ENCODE results near the gene SLC22A23. TPM values are rescaled to one million over a fixed set of nuclear protein-coding genes. Genes with fewer than 3 reads are reported as not detected.

Gene SLC22A23
- total RNA-seq, 2 experiments from 2014 or later: not detected

- TF ChIP-seq EZH2phosphoT487 (IDR thresholded peaks at IDR 0.05; ENCODE audit: borderline replicate concordance, low read depth, low read length): no peak
- no peak for TF ChIP-seq CTCF (conservative IDR thresholded peaks at IDR 0.05; ENCODE audit: low read length)
- no peak for DNase-seq (ENCODE audit: low spot score)
- POLR2A ChIA-PET: interaction anchor here (0.6 to 1.4 kb wide), 4 partner anchors 9 to 1709 kb away, joined by 3 to 4 read pairs (median 4); no protein-coding TSS in a partner anchor
- no peak overlapping the region for H2AFZ ChIP-seq (ENCODE audit: low read length)
- no peaks in the 10 kb centered on the region for H3K4me1 ChIP-seq (ENCODE audit: insufficient read depth, low read length, poor library complexity, severe bottlenecking)
- no TSS peak for BruUV-seq (replicated peaks)
- H3K36me3 ChIP-seq (ENCODE audit: insufficient read depth, low read length): no peaks in the 10 kb centered on the region
- intact Hi-C loops (cut with micrococcal nuclease; ENCODE audit: unreplicated experiment): no loop called here
- H3K4me2 ChIP-seq (ENCODE audit: low read length): peak overlapping the region; percentile 58
- H3K9me3 ChIP-seq (ENCODE audit: low read length): no peaks in the 10 kb centered on the region
- no peaks in the 10 kb centered on the region for H3K79me2 ChIP-seq (ENCODE audit: insufficient read depth, low read depth, low read length)
- no peak overlapping the region for H3K4me3 ChIP-seq (ENCODE audit: low read depth, low read length, poor library complexity, severe bottlenecking)
- CTCF ChIA-PET (ENCODE audit: unreplicated experiment): no interaction called here
- H3K27ac ChIP-seq (ENCODE audit: low read depth, low read length, poor library complexity, severe bottlenecking): no peak overlapping the region
- H4K20me1 ChIP-seq (ENCODE audit: insufficient read depth, low read length): no peaks in the 10 kb centered on the region; the same call in 1 of the 2 replicates
- H3K9me2 ChIP-seq (ENCODE audit: insufficient read depth, low read length): no peaks in the 10 kb centered on the region
These were observed 1.1 kb upstream of the SLC22A23 start for GRCh38 chr6:3457710-3458602.

GRCh38 chr6:3456395-3456897, 404 bp downstream of the SLC22A23 start:
- H3K4me3 ChIP-seq (ENCODE audit: low read depth, low read length, poor library complexity, severe bottlenecking): peak overlapping the region; percentile 31
- CTCF ChIA-PET (ENCODE audit: unreplicated experiment): interaction anchor here (0.6 kb wide), 1 partner anchor 117 kb away, joined by 3 read pairs; no protein-coding TSS in a partner anchor
- no peak for DNase-seq (ENCODE audit: low spot score)

More at GRCh38 chr6:3456395-3456897, 404 bp downstream of the SLC22A23 start:
- no TSS peak for BruUV-seq (replicated peaks)
- TF ChIP-seq EZH2phosphoT487 (IDR thresholded peaks at IDR 0.05; ENCODE audit: borderline replicate concordance, low read depth, low read length) (no peak), CTCF (conservative IDR thresholded peaks at IDR 0.05; ENCODE audit: low read length) (no peak)
- Histone ChIP-seq H3K4me1 (ENCODE audit: insufficient read depth, low read length, poor library complexity, severe bottlenecking) (no peaks in the 10 kb centered on the region), H3K79me2 (ENCODE audit: insufficient read depth, low read depth, low read length) (no peaks in the 10 kb centered on the region), H3K9me3 (ENCODE audit: low read length) (no peaks in the 10 kb centered on the region), H3K9me2 (ENCODE audit: insufficient read depth, low read length) (no peaks in the 10 kb centered on the region), H3K36me3 (ENCODE audit: insufficient read depth, low read length) (no peaks in the 10 kb centered on the region), H4K20me1 (ENCODE audit: insufficient read depth, low read length) (no peaks in the 10 kb centered on the region; the same call in 1 of the 2 replicates), H2AFZ (ENCODE audit: low read length) (no peak overlapping the region), H3K27ac (ENCODE audit: low read depth, low read length, poor library complexity, severe bottlenecking) (no peak overlapping the region), H3K4me2 (ENCODE audit: low read length) (no peak overlapping the region; the same call in 1 of the 2 replicates)
- intact Hi-C loops (cut with micrococcal nuclease; ENCODE audit: unreplicated experiment): no loop called here
- POLR2A ChIA-PET: no interaction called here
